ENCODE results near the gene CFLAR.

CFLAR gene

DNA sequence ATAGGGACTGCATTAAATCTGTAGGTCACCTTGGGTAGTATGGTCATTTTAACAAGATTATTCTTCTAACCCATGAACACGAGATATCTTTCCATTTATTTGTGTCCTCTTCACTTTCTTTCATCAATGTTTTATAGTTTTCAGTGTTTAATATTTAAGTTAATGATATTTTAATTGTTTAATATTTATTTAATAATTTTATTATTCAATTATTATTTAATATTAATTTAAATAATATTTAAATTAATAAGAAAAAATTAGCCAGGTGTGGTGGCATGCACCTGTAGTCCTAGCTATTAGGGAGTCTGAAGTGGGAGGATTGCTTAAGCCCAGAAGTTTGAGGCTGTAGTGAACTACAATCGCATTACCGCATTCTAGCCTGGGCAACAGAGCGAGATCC, 100.0 kb downstream of the CFLAR start:
- no peak for DNase-seq (ENCODE audit: low read depth in 2 of 2)
- TF ChIP-seq CTCF (IDR thresholded peaks at IDR 0.05; ENCODE audit: low read depth, low read length): no peak
- H3K4me3 ChIP-seq (replicated peaks in 1 of 2; ENCODE audit: low read depth in 2 of 2, low read length in 2 of 2): no peak overlapping the region

- no peak for TF ChIP-seq CTCF (IDR thresholded peaks at IDR 0.05; ENCODE audit: low read depth, low read length)
- no peak for DNase-seq (ENCODE audit: low read depth in 2 of 2)
- H3K4me3 ChIP-seq (replicated peaks in 1 of 2; ENCODE audit: low read depth in 2 of 2, low read length in 2 of 2): no peak overlapping the region
Observed at GRCh38 chr2:201216918-201217317, 101.0 kb downstream of the CFLAR start.

- H3K4me3 ChIP-seq (replicated peaks in 1 of 2; ENCODE audit: low read depth in 2 of 2, low read length in 2 of 2): no peak overlapping the region
- no peak for TF ChIP-seq CTCF (IDR thresholded peaks at IDR 0.05; ENCODE audit: low read depth, low read length)
- DNase-seq (ENCODE audit: low read depth in 2 of 2): peak in 1 of 2 donors; percentile 40
Observed at GRCh38 chr2:201218780-201219179, 102.8 kb downstream of the CFLAR start.

GRCh38 chr2:201219328-201220096, 103.5 kb downstream of the CFLAR start:
- no peak overlapping the region for H3K4me3 ChIP-seq (replicated peaks in 1 of 2; ENCODE audit: low read depth in 2 of 2, low read length in 2 of 2)
- TF ChIP-seq CTCF (IDR thresholded peaks at IDR 0.05; ENCODE audit: low read depth, low read length): no peak
- DNase-seq (ENCODE audit: low read depth in 2 of 2): no peak

DNA sequence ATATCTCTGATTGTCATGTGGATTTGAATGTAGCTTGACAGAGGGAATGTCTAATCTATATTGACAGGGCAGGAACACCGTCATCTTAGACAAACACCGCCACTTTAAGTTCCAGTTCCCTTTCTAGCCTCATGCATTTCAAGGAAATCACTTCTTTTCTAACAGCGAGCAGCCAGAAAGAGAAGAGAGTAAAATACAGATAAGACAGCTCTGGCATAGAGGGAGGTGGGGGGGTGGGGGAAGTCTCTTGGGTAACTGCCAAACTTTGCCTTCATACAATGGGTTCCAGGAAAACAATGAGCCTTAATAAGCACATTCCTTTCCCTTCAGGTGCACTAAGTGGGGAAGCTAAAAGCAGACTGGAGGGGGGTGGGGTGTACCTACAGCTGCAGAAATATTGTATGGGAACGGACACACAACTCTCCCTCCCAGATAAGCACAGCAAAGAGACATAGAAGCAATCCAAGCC, 104.2 kb downstream of the CFLAR start:
- TF ChIP-seq CTCF (IDR thresholded peaks at IDR 0.05; ENCODE audit: low read depth, low read length): no peak
- DNase-seq (ENCODE audit: low read depth in 2 of 2): peak; percentile 44 to 71
- H3K4me3 ChIP-seq (replicated peaks in 1 of 2; ENCODE audit: low read depth in 2 of 2, low read length in 2 of 2): no peak overlapping the region

- TF ChIP-seq CTCF (IDR thresholded peaks at IDR 0.05; ENCODE audit: low read depth, low read length): no peak
- no peak overlapping the region for H3K4me3 ChIP-seq (replicated peaks in 1 of 2; ENCODE audit: low read depth in 2 of 2, low read length in 2 of 2)
- DNase-seq (ENCODE audit: low read depth in 2 of 2): no peak
Observed at GRCh38 chr2:201223089-201224073, 107.4 kb downstream of the CFLAR start.
